A673 (cell line): ENCODE results near the gene STIM1.

Source experiments
- EZH2 ChIP-seq: fragments of 200-600 bp; sonication (generic); IDR thresholded peaks from 2 replicates; pipeline ENCODE4 v1.6.1; 2017; ENCODE audit warnings: borderline replicate concordance, low read depth, mild to moderate bottlenecking, mixed read lengths, antibody characterized with exemption, low read length; ENCODE audit not compliant: poor library complexity, severe bottlenecking
- TF ChIP-seq, protein P1 (sequence below): fragments of 300-800, 200-600 bp; sonication (generic); conservative IDR thresholded peaks from 2 replicates; pipeline ENCODE4 v1.5.1; 2017; ENCODE audit warnings: low read depth, mild to moderate bottlenecking, antibody characterized with exemption, low read length, moderate library complexity, mixed read lengths

DNA sequence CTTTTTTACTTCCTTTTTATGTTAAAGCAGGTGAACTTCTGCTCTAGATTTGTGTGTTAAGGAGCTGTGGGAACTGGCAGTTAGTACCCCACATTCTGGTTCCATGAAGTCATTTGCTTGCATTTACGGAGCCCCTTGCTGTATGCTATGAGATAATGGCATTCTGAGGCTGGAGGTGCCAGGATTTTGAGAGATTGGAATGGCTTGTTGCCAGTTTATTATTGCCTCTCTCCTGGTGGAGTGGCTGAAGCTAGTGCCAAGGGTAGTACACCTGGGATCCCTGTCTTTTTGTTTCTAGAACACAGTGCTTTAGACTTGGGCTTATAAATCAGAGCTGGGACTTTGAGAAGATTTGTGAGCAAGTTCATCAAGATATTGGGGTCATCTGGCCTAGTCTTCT lies 73.8 kb downstream of the STIM1 start:
- TF ChIP-seq, protein P1, sequence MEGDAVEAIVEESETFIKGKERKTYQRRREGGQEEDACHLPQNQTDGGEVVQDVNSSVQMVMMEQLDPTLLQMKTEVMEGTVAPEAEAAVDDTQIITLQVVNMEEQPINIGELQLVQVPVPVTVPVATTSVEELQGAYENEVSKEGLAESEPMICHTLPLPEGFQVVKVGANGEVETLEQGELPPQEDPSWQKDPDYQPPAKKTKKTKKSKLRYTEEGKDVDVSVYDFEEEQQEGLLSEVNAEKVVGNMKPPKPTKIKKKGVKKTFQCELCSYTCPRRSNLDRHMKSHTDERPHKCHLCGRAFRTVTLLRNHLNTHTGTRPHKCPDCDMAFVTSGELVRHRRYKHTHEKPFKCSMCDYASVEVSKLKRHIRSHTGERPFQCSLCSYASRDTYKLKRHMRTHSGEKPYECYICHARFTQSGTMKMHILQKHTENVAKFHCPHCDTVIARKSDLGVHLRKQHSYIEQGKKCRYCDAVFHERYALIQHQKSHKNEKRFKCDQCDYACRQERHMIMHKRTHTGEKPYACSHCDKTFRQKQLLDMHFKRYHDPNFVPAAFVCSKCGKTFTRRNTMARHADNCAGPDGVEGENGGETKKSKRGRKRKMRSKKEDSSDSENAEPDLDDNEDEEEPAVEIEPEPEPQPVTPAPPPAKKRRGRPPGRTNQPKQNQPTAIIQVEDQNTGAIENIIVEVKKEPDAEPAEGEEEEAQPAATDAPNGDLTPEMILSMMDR: no peak
- no peak for TF ChIP-seq EZH2
